Left ventricle myocardium inferior (tissue), 1 donor: Measurements from ENCODE around the gene CHD6. TPM values are rescaled to one million over a fixed set of nuclear protein-coding genes. Genes with fewer than 3 reads are reported as not detected.

Experiments used
- DNase-seq: peaks from one replicate; pipeline ENCODE4 v3.0.0-alpha.2; 2020
- H3K27ac ChIP-seq: fragments of 200-600 bp; replicated peaks from 2 replicates; pipeline ENCODE4 v1.8.0; 2021
- H3K27me3 ChIP-seq: fragments of 200-600 bp; 2 replicates; pipeline ENCODE4 v1.8.0; 2021; ENCODE audit warnings: low read depth
- H3K36me3 ChIP-seq: fragments of 200-600 bp; 2 replicates; pipeline ENCODE4 v1.8.0; 2021
- H3K4me1 ChIP-seq: fragments of 200-600 bp; 2 replicates; pipeline ENCODE4 v1.8.0; 2021
- H3K4me3 ChIP-seq: fragments of 200-600 bp; 2 replicates; pipeline ENCODE4 v1.8.0; 2021; ENCODE audit warnings: mild to moderate bottlenecking, moderate library complexity
- H3K9me3 ChIP-seq: fragments of 200-600 bp; replicated peaks from 2 replicates; pipeline ENCODE4 v1.8.0; 2021
- intact Hi-C: fragments of 100-400 bp; cut with micrococcal nuclease; formaldehyde crosslinking; loops from one replicate; pipeline ENCODE4 v1.11.0; 2022
- total RNA-seq: library from RNA; stranded (reverse); fragmentation: NEBNext Ultra II Directional; extraction: Animal tissue kit (Norgen Biotek cat#: 25700); gene quantifications from one replicate; pipeline ENCODE4 v1.2.1, GENCODE V29; 2021
- TF ChIP-seq, protein P1 (sequence below): fragments of 200-600 bp; IDR thresholded peaks from 2 replicates; pipeline ENCODE4 v1.8.0; 2021; ENCODE audit warnings: antibody characterized with exemption, mild to moderate bottlenecking, borderline replicate concordance
- donor health status: DM: no; HTN: yes; CAD: no; lungs with severe emphysema.

CHD6 gene
- total RNA-seq, 1 donor from 2014 or later: 38.9 TPM

GRCh38 chr20:41654884-41655283, 36.7 kb upstream of the CHD6 start:
- TF ChIP-seq, protein P1, sequence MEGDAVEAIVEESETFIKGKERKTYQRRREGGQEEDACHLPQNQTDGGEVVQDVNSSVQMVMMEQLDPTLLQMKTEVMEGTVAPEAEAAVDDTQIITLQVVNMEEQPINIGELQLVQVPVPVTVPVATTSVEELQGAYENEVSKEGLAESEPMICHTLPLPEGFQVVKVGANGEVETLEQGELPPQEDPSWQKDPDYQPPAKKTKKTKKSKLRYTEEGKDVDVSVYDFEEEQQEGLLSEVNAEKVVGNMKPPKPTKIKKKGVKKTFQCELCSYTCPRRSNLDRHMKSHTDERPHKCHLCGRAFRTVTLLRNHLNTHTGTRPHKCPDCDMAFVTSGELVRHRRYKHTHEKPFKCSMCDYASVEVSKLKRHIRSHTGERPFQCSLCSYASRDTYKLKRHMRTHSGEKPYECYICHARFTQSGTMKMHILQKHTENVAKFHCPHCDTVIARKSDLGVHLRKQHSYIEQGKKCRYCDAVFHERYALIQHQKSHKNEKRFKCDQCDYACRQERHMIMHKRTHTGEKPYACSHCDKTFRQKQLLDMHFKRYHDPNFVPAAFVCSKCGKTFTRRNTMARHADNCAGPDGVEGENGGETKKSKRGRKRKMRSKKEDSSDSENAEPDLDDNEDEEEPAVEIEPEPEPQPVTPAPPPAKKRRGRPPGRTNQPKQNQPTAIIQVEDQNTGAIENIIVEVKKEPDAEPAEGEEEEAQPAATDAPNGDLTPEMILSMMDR: no peak
- no peak for DNase-seq
- intact Hi-C loops: no loop called here

GRCh38 chr20:41654292-41654691, 36.1 kb upstream of the CHD6 start:
- H3K36me3 ChIP-seq: no peaks in the 10 kb centered on the region
- H3K27ac ChIP-seq: no peak overlapping the region
- TF ChIP-seq, protein P1: no peak
- no peak overlapping the region for H3K4me3 ChIP-seq
- peaks cover 24% of the 10 kb centered on the region for H3K27me3 ChIP-seq
- no peaks in the 10 kb centered on the region for H3K9me3 ChIP-seq
- H3K4me1 ChIP-seq: no peaks in the 10 kb centered on the region
- no peak for DNase-seq
- intact Hi-C loops: no loop called here

More at GRCh38 chr20:41654884-41655283, 36.7 kb upstream of the CHD6 start:
- Histone ChIP-seq H3K27ac (no peak overlapping the region), H3K36me3 (no peaks in the 10 kb centered on the region), H3K27me3 (peaks cover 24% of the 10 kb centered on the region), H3K4me3 (no peak overlapping the region), H3K9me3 (no peaks in the 10 kb centered on the region), H3K4me1 (no peaks in the 10 kb centered on the region)

- Histone ChIP-seq H3K9me3 (no peaks in the 10 kb centered on the region), H3K4me1 (no peaks in the 10 kb centered on the region), H3K4me3 (no peak overlapping the region), H3K27me3 (peaks cover 5% of the 10 kb centered on the region), H3K27ac (no peak overlapping the region), H3K36me3 (no peaks in the 10 kb centered on the region)
- intact Hi-C loops: no loop called here
- no peak for DNase-seq
- TF ChIP-seq, protein P1: no peak
Measured at GRCh38 chr20:41650231-41650948, 32.2 kb upstream of the CHD6 start.

GRCh38 chr20:41649489-41649888, 31.3 kb upstream of the CHD6 start:
- Histone ChIP-seq H3K36me3 (no peaks in the 10 kb centered on the region), H3K4me1 (no peaks in the 10 kb centered on the region), H3K27me3 (peaks cover 5% of the 10 kb centered on the region), H3K4me3 (no peak overlapping the region), H3K27ac (no peak overlapping the region), H3K9me3 (no peaks in the 10 kb centered on the region)
- no peak for DNase-seq
- TF ChIP-seq, protein P1: no peak
- intact Hi-C loops: no loop called here

DNA sequence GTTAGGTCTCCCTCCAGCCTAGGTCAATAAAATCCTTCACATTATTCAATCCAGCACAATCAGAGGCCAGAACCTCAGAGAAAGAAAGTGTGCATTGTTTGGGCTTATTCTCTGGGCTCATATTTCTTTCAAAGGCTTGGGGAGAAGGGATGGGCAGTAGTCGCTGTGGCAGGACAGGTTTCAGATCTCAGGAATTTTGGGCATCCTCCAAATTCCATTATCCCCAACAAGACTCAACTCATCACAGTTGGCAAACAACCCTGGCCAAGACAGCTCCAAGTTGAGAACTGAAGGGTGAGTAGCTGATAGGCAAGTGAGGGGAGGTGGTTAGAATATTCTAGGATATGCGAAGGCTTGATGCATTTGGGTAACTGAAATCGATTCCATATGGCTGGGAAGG, 27.2 kb upstream of the CHD6 start:
- TF ChIP-seq, protein P1: no peak
- intact Hi-C loops: no loop called here
- H3K36me3 ChIP-seq: no peaks in the 10 kb centered on the region
- H3K27me3 ChIP-seq: peaks cover 5% of the 10 kb centered on the region
- H3K4me1 ChIP-seq: peaks cover 8% of the 10 kb centered on the region
- no peaks in the 10 kb centered on the region for H3K9me3 ChIP-seq
- DNase-seq: no peak
- no peak overlapping the region for H3K27ac ChIP-seq
- H3K4me3 ChIP-seq: no peak overlapping the region
